COLO668 (cell line): ENCODE measurements around the gene CPT1A.

ENCODE experiments used
- DNase-seq: peaks from one replicate; lab custom pipeline; 2025; ENCODE audit not compliant: unreplicated experiment; lab: John Stamatoyannopoulos, UW

Gene CPT1A

GRCh38 chr11:68854273-68854958 is 12.7 kb upstream of the CPT1A start:
- no peak for DNase-seq

DNA sequence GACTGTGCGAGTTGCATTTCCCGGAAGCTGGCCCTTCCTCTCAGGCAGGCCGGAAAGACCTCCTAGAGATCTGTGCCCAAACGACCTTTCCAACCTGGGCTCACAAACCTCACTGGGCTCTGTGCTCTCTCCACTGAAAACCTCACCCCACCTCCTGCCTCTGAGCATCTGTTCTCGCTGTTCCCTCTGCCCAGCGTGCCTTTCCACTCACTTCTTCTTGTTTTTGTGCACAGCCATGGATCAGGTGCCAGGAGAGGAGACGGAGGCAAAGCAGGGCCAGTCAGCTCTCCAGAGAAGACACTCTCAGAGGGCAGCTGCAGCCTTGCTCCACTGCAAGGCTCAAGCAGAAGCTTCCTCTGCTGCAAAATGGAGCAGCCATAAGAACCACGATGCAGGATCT is 10.9 kb upstream of the CPT1A start:
- DNase-seq = no peak

DNA sequence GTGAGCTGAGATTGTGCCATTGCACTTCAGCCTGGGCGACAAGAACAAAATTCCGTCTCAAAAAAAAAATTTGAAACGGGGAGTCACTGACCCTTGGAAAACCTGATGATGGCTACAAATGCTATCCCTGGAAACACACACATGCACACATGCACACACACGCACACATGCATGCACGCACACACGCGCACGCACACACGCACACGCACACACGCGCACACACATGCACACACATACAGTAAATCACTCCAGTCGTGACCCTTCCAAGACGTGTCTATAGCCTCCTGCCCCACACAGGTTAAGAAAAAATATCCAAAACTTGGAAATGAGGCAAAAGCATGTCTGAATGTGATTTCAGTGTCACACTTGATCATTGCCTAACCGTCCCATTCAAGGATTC is 6.7 kb upstream of the CPT1A start:
- DNase-seq = no peak

GRCh38 chr11:68847395-68847794 is 5.7 kb upstream of the CPT1A start:
- no peak for DNase-seq

- peak; percentile 2 for DNase-seq
Observed at GRCh38 chr11:68845351-68846002, 3.8 kb upstream of the CPT1A start.

DNA sequence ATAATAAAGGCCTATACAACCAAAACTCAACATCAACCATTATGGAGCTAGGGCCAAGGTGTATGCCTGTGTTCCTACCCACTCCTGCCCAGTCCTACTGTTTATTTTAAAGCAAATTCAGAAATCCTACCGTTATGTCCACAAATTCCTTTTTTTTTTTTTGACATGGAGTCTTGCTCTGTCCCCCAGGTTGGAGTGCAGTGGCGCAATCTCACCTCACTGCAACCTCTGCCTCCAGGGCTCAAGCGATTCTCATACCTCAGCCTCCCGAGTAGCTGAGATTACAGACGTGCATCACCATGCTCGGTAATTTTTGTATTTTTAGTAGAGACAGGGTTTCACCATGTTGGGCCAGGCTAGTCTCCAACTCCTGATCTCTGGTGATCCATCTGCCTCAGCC is 3.1 kb upstream of the CPT1A start:
- no peak for DNase-seq

GRCh38 chr11:68844376-68844775 is 2.7 kb upstream of the CPT1A start:
- DNase-seq = no peak

DNA sequence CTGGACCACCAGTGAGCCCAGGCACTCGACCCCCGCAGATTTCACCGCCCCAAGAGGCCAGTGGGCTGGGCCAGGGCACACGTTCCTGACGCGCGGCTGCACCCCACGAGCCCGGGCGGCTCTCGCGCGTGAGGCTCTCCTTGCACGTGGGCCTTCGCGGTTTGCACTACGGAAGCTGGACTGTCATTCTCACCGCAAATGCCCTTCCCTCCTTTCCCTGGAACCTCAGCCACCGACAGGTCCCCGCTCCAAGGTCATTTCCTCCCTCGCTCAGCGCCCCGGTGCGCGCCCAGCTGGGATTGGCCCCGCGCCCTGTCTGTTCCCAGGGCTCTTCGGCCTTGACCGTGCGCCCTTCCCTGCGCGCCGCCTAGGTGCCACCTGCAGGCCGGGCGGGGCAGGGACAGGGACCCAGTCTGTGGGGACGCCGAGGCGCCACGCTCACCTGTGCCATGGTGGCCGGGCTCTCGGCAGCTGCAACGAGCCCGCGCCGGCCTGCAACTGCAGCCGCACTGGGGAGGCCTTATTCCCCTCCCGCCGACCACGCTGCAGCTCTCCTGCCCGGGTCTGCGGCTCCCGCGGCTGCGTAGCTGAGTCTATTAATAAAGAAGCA is 2.1 kb upstream of the CPT1A start:
- DNase-seq = peak; percentile 91

DNA sequence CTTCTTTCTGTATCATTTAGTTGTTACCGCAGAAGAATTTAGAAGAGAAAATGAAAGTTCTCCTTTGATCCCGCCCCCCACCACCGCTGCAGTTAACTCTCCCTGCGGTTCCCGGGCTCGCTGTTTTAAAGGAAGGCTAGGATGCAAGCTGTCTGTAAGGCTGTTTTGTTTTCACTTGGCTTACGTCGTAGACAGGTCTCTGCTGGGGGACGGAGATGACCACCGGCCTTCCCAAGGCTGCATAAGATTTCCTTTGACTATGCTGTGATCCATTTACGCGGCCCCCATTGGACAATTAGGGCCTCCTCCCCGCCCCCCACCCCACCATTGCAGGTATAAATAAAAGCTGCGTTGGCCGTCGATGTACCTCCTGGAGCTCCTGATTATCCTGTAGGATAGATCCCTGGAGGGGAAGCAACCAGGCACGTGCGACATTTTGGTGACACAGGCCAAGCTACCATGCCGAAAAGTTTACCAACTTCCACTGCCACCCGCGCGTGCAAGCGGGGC is 1.4 kb upstream of the CPT1A start:
- DNase-seq = peak; percentile 21

DNA sequence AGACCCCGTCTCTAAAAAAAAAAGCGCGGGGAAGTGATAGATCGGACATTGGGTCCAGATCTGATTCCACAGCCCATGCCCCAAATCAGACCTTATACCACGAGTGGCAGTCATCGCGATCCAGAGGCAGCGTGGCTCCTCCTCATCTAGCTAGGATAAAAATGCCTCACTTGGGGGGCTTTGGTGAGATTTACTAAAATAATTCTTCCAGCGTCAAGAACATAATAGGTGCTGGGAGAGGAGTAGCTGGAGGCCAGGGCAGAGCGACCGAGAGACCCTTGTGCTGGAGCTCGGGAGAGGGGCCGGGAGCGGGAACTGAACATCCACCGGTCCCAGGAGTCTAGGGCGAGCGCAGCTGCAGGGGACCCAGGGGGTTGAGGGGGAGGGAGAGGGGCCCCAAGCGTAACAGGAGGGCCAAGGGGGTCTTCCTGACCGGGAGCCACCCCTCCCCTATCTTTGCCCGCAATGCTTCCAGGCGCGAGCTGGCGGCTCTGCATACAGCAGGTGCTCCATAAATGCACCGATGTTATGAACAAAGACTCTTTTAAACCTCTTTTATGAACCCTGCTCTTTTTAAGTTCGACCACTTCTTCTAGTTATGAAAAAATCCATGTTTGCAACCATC is 823 bp upstream of the CPT1A start:
- no peak for DNase-seq

- peak; percentile 55 for DNase-seq
Observed at GRCh38 chr11:68840661-68841653, 759 bp downstream of the CPT1A start.

GRCh38 chr11:68839911-68840641 is 1.6 kb downstream of the CPT1A start:
- DNase-seq = peak; percentile 10

DNA sequence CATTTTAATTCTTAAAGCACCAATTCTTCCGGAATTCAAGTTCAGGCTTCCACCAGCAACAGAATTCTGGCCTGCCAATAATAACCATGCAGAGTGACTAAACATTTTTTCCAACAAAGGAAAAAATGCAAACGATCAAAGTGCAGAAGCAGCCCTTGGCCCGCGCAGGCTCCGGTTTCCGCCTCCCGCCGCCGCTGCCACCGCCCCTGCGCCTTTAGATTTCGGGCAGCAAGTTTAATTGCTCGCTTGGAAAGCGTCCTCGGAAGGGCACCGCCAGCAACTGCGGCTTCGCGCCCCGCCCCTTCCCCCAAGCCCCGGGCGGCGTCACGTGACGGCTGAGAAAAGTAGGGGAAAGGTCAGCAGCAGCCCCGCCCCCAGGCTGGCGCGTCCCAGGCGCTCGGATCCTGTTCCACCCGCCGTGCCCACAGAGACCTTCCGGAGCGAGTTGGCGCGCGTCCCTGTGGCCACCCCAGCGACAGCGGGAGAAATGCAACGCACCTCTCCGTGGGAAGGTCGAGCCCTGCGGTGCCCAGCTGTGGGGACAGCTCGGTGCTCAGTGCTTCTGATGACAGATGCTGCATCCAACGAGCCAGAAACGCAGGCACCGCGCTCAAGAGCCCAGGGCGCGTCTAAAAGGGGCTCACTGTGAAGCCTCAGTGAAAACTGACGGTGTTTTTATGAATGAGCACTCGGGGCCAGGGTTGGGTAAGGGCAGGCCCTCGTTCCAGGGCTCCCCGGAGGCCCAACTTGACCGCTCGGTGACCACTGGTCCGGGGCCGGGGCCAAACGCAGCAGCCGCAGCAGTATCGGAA is 2.5 kb downstream of the CPT1A start:
- peak; percentile 90 for DNase-seq

- DNase-seq = no peak
Observed at GRCh38 chr11:68838572-68838964, 3.1 kb downstream of the CPT1A start.

GRCh38 chr11:68837583-68838571 is 3.8 kb downstream of the CPT1A start:
- DNase-seq = no peak

DNA sequence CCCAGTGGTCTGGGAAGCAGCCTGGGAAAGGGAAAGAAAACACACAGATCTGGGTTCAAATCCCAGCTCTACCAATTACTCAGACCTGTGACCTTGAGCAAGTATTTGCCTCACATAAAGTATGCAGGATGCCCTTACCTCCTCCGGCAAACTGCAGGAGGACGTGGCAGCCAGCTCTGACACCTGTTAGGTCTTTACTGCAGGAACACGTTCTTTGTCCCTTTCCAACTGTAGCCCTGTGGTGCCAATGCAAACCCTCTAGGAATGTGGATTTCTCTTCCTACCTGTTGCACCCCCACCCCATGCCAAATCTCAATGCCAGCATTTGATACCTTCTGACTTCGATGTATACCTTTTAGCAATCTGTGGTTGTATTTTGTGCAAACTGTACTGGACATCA is 6.0 kb downstream of the CPT1A start:
- DNase-seq = no peak

DNA sequence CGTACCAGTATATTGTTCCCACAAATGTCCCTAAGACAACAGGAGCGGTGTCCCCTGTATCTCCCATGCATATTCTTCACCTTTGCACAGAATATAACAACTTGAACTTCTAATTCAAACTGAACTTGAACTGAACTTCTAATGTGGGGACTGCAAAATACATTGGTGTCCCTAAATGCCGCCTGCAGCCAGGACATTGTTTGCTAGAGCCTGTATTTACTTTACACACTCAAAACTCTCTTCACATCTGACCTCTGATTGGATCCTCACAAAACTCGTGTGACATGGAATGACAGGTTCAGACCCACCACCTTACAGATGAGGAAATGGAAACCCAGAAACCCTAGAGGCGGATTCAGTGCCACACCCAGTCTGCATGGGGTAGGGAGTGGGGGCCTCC is 6.4 kb downstream of the CPT1A start:
- DNase-seq = no peak
